H1 (cell line): ENCODE results near the gene HDAC7.
A peak's percentile ranks its signal among the peaks of the same experiment; 100 is the strongest.

Source experiments
- BRCA1 ChIP-seq: IDR thresholded peaks from 2 replicates; pipeline ENCODE4 v1.6.1; 2012; ENCODE audit warnings: low read depth, low read length, improper control_type of control experiment
- CEBPB ChIP-seq: IDR thresholded peaks from 2 replicates; pipeline ENCODE4 v1.6.1; 2012; ENCODE audit warnings: low read depth, low read length
- CTCF ChIP-seq, 3 experiments: IDR thresholded peaks; 1 replicate in 2 of 3; 2 replicates in 1 of 3; pipeline versions ENCODE4 v1.5.1 to v1.6.1; 2011; ENCODE audit warnings: low read length in 3 of 3, mild to moderate bottlenecking in 3 of 3, inconsistent platforms in 2 of 3, low read depth in 1 of 3, moderate library complexity in 1 of 3; ENCODE audit not compliant: insufficient read depth in 1 of 3; ENCODE audit errors: control extremely low read depth in 1 of 3
- JUN ChIP-seq: IDR thresholded peaks from 2 replicates; pipeline ENCODE4 v1.6.1; 2011; ENCODE audit warnings: low read depth, mild to moderate bottlenecking, improper control_type of control experiment, low read length
- POLR2AphosphoS5 ChIP-seq: IDR thresholded peaks from 2 replicates; pipeline ENCODE4 v1.6.1; 2011; ENCODE audit warnings: low read depth, low read length

DNA sequence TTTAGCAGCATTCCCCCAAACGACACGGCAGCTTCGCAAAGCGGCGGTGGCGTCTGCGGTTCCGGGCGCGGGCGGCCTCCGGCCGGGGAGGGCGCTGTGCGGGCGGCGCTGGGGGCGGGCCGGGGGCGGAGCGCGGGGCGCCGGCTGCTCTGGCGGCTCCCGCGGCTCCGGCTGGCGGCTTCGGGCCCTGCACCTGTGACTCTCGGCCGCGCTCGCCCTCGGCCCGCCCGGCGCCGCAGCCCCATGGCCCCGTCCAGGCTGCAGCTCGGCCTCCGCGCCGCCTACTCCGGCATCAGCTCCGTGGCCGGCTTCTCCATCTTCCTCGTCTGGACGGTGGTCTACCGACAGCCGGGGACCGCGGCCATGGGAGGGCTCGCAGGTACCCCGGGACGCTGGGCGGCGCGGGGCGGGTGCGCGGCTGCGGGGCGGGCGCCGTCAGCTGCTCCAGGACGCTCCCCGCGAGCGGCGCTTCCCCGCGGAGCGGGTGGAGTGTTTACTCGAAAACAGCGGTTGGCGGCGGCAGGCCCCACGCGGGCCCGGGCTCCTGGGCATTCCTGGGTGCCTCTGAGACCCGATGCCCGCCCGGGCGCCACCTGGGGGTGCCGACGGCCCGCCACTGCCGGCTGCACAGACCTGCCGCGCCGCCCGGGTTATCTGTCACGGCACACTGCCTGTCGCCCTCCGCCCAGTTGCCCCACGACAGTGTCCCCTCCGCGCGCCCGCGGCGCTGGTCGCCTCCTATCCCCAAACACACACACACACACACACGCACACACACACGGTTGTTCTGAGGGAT, 46.4 kb downstream of the HDAC7 start, which contains the start of gene SLC48A1:
- TF ChIP-seq JUN (no peak), CEBPB (no peak), POLR2AphosphoS5 (no peak), BRCA1 (no peak), CTCF (IDR thresholded peaks at IDR 0.05; ENCODE audit: control extremely low read depth in 1 of 3, insufficient read depth in 1 of 3, low read depth in 1 of 3, low read length in 3 of 3) (peak in 2 of 3 experiments; percentile 38 to 55; a peak in 3 of 4 replicates)
